GM13976 (cell line): Measurements from ENCODE around the gene RUNX1.

ENCODE experiments used
- DNase-seq: peaks from one replicate; pipeline ENCODE4 v3.0.0; 2012; ENCODE audit warnings: low spot score
- in situ Hi-C: fragments of 300-500 bp; cut with MboI; formaldehyde crosslinking; loops from one replicate; pipeline ENCODE4 v1.12.0; 2022; ENCODE audit warnings: low sequenced_read_pairs, mixed read lengths, inconsistent platforms; ENCODE audit not compliant: unreplicated experiment
- TF ChIP-seq, protein P1 (sequence below): IDR thresholded peaks from 2 replicates; pipeline ENCODE4 v1.5.1; 2012; ENCODE audit warnings: borderline replicate concordance, mild to moderate bottlenecking; ENCODE audit not compliant: insufficient read depth; ENCODE audit errors: extremely low read depth, missing control alignments, control extremely low read depth

Gene RUNX1

DNA sequence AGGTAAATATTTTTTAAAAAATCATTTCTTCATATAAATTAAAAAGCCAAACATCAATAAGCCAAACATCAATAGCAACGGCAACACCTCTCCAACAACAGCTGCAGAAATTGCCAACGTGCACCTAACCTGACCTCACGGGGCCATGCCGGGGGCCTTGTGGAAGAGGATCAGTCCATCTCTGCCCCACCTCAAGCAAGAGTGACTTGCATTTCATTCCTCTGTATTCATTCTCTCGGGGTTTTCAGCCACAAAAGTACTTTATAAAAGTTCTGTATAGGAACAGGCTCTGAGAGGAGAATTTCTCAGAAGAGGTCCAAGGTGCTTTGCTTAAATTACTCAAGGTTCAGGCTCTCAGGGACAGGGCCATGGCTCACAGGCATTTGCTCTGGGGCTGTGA, 100.9 kb downstream of the RUNX1 start:
- in situ Hi-C loops, result no loop called here
- no peak for DNase-seq
- TF ChIP-seq, protein P1, sequence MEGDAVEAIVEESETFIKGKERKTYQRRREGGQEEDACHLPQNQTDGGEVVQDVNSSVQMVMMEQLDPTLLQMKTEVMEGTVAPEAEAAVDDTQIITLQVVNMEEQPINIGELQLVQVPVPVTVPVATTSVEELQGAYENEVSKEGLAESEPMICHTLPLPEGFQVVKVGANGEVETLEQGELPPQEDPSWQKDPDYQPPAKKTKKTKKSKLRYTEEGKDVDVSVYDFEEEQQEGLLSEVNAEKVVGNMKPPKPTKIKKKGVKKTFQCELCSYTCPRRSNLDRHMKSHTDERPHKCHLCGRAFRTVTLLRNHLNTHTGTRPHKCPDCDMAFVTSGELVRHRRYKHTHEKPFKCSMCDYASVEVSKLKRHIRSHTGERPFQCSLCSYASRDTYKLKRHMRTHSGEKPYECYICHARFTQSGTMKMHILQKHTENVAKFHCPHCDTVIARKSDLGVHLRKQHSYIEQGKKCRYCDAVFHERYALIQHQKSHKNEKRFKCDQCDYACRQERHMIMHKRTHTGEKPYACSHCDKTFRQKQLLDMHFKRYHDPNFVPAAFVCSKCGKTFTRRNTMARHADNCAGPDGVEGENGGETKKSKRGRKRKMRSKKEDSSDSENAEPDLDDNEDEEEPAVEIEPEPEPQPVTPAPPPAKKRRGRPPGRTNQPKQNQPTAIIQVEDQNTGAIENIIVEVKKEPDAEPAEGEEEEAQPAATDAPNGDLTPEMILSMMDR, result no peak

DNA sequence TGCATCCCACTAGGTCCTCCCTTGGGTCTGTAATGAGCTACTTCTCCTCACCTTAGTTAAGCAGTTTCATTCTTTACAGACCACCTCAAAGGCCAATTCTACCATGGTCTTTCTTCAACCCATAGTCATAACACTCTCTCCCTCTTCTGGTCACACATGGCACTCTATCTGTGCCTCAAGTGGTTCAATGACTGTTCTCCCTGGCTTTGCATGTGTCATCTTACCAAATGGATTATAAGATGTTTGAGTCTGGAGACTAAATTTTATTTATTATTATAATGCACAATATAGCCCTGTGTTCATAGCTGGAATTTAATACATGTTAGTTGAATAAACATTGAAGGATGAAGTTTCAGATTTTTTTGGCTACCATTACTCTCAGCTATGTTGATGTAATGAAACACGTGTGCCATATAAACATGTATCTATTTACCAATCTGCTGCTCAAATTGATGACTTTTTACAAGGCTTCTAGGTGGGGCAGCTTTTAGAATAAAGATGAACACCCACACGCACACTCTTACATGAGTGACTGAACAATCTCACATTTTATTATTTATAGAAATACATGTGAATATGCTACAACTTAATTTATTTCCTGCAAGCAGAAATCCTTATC, 102.1 kb downstream of the RUNX1 start:
- TF ChIP-seq, protein P1, result no peak
- in situ Hi-C loops, result no loop called here
- no peak for DNase-seq

DNA sequence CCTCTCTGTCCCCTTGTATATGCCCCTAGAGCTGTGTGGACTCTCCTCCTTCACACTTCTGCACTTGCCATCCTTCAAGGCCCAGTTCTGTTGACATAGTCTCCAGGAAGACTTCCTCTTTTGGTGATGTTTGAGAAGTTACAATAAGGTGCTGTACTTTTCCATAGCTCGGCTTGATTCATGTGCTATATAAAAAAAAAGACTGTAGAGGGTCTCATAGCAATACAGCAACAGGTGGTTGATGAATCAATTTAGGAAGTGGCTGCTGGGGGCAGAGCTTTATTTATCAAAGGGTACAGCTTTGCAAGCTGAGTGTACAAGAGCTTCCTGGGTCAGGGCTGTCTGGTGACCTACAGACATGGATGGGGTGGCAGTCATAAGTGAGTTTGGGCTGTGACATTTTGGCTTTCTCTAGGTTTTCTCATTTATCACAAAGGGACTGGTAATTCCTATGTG, 102.7 kb downstream of the RUNX1 start:
- TF ChIP-seq, protein P1, result no peak
- in situ Hi-C loops, result no loop called here
- DNase-seq, result no peak

DNA sequence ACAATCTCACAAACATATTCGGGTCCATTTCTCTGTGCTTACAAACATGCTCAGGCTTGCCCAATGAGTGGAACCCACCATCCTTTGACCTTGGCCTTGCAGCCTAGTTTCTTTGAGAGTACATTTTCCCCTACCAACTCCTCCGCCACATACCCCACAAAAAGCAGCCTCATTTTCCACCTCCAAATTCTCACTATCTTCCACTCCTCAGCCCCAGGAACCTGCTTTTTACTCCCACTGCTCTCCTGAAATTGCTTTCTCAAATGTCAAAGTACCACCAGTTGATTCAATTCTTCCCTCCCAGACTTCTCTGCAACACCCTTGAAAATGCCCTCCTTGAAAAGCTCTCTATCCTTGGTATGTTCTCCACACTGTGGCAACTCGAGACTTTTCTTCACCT, 103.8 kb downstream of the RUNX1 start:
- no peak for DNase-seq
- in situ Hi-C loops, result no loop called here
- TF ChIP-seq, protein P1, result no peak

DNA sequence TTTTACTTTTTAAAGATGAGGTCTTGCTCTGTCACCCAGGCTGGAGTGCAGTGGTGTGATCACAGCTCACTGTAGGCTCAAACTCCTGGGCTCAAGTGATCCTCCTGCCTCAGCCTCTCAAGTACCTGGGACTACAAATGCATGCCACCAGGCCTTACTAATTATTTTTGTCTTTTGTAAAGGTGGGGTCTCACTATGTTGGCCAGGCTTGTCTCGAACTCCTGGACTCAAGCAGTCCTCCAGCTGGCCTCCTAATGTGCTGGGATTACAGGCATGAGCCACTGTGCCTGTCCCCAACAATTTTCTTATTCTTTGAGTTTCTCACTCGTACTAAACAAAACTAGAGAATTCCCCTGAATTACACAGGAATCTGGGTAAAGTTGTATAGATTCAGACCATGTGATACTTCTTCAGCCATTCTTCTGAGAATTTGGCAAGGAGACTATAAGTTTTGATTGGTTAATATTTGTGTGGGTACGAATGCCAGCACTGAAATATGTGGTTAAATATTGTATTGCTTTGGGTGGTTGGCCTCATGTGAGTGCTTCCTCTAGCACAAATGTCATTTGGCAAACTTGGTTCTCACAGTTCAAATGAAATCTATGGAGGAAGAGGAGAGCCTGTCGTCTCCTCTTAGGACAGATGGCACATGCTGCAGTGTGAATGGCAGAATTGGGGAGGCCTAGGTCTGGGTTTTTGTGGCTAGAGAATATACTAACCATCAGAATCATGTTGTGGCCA, 104.9 kb downstream of the RUNX1 start:
- in situ Hi-C loops, result no loop called here
- DNase-seq, result no peak
- TF ChIP-seq, protein P1, result no peak

DNA sequence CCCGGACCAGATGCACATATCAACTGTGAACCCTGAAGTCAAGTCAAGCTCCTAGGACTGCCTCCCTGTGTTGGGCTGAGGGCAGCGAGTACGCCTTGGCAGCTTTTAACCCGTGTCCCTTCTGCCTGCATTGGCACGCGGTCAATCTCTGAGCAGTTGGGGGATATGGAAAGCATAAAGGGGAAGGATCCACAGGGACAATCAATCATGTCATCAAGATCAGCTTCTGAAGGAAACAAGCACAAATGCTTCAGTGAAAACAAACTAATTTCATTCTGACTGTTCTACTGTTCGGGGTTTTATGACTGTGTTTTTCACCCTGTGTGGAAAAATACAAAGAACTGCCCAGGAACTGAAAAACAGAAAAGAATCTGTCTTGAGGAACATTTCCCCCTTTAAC, 106.2 kb downstream of the RUNX1 start:
- no peak for DNase-seq
- in situ Hi-C loops, result no loop called here
- TF ChIP-seq, protein P1, result no peak
